GM18873 (cell line): ENCODE results near the gene ADAMTS7.
"Not testable (repeated sequence)": the region's sequence is repeated elsewhere in the genome, so short reads cannot be mapped to it uniquely, and the experiment has no call there.

Source experiments
- ATAC-seq: cut with Tn5 transposase; IDR thresholded peaks from one replicate; pipeline ENCODE4 v1.9.1; 2021; ENCODE audit warnings: mild to moderate bottlenecking, moderate library complexity, moderate number of reproducible peaks; ENCODE audit not compliant: unreplicated experiment, low FRiP score

ADAMTS7 gene

DNA sequence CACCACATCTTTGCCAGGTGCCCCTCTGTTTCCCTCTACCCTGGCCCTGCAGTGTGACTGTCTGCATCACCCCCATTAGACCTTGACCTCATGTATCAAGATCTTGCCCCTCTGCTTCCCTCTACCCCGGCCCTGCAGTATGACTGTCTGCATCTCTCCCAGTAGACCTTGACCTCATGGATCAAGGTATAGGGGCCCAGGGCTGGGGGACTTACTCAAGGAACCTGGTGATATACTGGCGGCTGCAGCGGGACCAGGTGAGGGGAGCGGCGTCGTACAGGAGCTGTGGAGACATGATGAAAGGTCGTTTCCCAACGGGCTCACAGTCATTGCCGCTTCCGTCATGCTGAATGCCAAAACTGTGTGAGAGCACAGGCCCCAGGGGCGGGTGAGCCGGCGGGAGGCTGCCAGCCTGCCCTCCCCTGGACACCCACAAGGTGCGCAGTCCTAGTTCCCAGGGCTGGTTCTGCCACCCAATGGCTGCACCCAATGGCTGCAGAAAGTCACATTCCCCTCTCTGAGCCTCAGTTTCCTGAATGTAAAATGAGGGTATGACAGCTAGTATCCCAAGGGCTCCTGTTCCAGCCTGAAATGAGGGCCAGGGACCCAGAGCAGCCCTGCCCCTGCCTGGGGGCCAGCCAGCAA is 23.1 kb downstream of the ADAMTS7 start:
- ATAC-seq: no peak

GRCh38 chr15:78782402-78782801 is 28.9 kb downstream of the ADAMTS7 start:
- ATAC-seq: not testable (repeated sequence)

DNA sequence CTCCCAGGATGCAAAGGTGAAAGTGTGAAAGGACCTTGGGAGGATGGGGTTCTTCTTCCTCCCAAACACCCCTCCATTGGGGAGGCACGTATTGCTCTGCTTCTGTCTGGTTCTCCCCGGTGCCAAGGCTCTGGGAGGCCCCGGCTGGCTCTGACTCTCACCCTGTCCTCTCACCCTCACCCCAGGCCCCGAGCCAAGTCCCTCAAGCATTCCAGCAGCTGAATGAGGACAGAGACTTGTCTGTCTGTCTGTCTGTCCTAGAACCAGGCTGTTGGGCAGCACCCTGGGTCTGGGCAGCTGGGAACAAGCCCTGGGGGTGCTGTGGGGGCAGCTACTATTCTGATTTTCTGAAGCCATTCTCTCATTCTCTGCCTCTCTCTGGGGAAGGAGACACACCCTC is 29.9 kb downstream of the ADAMTS7 start:
- not testable (repeated sequence) for ATAC-seq

- ATAC-seq: not testable (repeated sequence)
Observed at GRCh38 chr15:78779975-78780374, 31.3 kb downstream of the ADAMTS7 start.

DNA sequence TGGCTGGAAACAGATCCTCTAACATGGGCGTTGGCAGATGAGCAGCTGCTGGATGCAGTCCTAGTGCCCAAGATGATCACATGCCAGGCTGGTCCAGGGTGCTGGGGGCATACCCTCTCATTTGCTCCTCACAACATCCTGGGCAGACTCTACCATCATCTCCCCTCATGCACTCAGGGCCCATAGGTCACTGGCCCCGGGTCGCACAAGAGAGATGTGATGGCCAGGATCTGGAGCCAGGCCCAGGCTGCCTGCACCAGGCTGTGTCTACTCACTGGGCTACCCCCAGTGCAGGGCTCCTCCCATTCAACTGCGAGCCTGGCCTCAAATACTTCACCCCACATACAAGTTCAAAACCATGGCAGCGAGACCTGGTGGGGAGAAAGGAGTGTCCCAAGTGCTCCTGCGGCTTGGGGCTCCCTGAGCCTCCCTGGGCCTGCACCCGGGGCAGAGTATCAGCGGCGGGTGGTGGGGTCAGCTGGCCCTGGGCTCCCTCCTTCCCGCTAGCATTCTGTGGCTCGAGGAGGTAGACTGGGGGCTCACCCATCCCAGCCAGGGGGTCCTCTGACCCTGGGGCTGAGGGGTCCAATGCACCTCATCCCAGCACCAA is 32.0 kb downstream of the ADAMTS7 start:
- ATAC-seq: not testable (repeated sequence)

GRCh38 chr15:78778422-78778821 is 32.8 kb downstream of the ADAMTS7 start:
- no peak for ATAC-seq

GRCh38 chr15:78777953-78778345 is 33.3 kb downstream of the ADAMTS7 start:
- ATAC-seq: not testable (repeated sequence)

- ATAC-seq: not testable (repeated sequence)
Observed at GRCh38 chr15:78777290-78777952, 33.8 kb downstream of the ADAMTS7 start.

DNA sequence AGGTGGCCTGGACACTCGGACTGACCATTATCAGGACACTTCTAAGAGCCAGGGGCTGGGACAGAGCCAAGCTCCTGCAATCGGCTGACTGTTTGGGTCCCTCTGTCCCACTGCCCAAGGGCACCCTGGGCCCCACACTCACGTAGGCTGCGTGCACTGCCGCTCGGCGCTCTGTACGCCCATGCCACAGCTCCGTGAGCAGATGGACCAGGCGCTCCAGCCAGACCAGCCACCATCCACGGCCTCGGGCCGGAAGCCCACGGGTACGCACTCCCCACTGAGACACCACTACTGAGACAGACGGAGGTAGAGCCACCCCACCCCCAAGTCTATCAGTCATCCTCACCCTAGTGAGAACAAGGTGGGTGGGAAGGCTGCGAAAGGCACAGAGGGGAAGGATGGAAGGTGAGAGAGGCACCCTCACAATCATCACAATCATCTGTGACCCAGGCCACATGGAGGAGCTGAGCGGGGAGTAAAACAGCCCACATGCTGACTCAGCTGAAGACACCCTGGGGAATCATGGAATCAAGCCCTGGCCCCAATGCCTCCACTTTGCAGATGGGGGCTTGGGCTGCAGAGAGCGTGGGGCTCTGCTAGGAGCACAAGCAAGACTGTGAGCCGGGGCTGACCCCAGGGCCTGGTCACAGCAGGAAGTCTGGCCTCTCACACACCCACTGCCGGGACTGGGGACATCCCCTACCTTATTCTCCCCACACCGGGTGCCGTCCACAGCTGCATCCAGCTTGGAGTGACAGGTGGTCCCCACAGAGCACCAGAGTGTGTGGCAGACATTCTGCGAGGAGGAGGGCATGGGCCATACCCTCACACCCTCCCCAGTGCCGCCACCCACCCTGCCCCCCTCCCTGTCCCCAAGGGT is 35.0 kb downstream of the ADAMTS7 start:
- ATAC-seq: not testable (repeated sequence)

DNA sequence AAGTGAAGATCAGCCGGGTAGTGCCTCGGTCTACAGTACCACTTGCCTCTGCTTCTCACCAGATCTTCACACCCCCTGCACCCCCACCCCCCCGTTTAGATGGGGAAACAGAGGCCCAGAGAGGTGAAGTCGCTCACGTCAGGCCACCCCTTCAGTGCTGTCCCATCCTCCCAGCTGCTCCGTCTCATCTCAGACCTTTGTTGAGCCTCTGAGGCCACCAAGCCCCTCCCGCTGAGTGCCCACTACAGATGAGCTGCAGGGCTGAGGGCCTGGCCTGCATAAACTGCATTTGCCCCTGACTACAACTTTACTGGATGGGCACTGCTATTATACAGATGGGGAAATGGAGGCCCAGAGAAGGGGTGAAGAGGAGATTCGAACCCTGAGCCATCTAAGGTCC is 35.8 kb downstream of the ADAMTS7 start:
- ATAC-seq: no peak

GRCh38 chr15:78774451-78774990 is 36.7 kb downstream of the ADAMTS7 start:
- ATAC-seq: not testable (repeated sequence)

DNA sequence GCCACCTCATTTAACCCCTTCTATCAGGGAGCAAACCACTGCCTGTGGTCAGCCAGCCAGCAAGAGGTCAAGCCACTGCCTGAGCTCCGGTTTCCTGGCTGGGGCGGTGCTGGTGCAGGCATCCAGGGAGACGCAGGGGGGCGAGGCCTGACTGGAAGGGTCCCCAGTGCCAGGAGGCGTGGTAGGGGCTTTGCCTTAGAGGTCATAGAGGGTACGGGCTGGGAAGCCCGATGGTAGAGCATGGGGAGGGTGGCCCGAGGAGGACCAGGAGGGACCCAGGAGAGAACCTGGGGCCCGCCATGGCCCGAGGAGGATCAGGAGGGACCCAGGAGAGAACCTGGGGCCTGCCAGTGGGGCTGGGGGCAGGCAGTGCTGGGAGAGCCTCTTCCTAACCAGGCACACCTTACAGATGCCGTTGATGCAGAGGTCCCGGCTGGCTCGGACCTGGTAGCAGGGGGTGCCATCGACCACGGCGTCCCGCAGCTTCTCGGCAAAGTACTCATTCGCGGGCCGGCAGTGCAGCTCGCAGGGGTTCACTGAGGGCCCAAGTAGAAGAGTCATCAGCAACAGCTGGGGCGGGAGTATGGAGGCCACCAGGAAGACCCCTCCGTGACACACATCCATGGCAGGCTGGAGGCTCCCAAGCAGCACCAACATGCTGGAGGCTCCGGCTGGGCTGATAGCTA is 37.4 kb downstream of the ADAMTS7 start:
- not testable (repeated sequence) for ATAC-seq

GRCh38 chr15:78772738-78773137 is 38.5 kb downstream of the ADAMTS7 start:
- ATAC-seq: no peak

GRCh38 chr15:78771436-78772000 is 39.7 kb downstream of the ADAMTS7 start:
- not testable (repeated sequence) for ATAC-seq

DNA sequence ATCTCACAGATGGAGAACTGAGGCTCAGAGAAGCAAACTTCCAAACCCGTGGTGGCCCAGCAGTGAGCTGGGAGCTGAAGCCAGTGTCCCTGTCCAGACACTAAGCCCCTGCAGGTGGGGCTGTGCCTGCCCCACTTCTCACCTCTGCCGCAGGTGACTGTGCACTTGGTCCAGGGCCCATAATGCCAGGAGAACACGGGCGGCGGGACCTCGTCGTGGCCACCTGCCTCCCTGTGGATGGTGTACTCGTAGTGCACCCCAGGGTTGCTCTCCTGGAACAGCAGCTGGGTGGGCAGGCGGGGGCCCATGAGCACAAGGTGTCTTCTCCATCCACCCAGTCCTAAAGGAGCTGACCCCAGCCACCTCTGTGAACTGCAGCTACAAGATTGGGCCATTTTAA is 40.2 kb downstream of the ADAMTS7 start:
- not testable (repeated sequence) for ATAC-seq

DNA sequence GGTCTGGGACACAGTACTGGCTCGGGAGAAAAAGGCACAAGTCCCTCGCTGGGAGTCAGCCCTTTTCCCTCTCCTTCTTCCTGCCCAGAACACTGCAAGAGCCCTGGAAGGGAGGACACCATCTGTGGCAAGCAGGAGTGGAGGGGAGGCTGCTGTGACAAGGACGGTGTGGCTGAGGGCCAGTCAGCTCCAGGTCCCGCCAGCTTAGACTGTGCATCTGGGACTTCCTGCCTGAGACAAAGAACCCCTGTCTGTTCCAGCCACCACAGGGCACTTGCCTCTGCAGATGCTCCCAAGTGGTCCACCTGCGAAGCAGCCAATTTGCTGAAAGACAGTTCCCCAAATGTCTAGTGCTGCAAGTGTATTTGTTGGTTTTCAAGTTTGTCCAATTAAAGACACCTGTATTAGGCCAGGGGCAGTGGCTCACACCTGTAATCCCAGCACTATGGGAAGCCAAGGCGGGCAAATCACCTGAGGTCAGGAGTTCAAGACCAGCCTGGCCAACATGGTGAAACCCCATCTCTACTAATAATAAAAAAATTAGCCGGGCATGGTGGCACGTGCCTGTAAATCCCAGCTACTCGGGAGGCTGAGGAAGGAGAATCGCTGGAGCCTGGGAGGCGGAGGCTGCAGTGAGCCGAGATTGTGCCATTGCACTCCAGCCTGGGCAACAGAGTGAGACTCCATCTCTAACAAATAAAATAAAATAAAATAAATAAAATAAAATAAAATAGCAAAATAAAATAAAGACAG is 41.6 kb downstream of the ADAMTS7 start:
- not testable (repeated sequence) for ATAC-seq

DNA sequence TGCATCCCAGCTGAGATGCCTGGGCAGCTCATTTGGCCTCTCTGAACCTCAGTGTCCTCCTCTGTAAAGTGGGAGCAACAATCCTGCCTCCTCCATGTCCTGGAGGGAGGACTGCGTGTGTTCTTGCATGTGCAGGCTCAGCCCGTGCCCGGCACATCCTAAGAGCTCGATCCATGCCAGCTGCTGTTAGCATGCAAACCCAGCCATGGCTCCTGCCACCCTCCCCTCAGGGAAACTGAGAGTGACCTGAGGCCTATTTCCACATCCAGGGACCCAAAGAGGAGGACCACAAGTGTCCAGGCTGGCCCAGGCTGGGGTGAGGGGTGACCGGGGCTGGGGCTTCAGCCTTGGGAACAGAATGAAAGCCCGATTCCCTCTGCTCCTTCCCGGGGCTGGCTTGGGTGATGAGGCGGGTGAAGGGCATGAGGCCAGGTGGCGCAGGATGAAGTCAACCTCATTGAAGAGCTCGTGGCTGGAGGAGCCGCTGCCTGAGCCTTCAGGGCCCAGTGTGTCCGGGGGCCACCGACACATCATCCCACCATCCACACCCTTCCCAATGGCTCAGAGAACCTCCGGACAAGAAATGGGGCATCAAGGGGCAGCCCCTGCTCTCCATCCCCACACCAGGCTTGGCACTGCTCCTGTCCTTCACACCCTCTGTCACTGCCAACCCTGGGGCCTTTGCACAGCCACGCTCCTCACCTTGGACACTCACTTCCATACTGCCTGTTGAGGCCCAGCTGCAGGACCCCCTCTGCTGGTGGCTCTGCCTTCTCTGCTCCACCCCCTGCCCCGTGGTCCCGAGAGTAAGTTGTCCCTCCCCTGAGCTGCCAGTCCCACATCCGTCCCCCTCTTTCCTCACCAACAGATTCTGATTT is 42.5 kb downstream of the ADAMTS7 start:
- no peak for ATAC-seq

DNA sequence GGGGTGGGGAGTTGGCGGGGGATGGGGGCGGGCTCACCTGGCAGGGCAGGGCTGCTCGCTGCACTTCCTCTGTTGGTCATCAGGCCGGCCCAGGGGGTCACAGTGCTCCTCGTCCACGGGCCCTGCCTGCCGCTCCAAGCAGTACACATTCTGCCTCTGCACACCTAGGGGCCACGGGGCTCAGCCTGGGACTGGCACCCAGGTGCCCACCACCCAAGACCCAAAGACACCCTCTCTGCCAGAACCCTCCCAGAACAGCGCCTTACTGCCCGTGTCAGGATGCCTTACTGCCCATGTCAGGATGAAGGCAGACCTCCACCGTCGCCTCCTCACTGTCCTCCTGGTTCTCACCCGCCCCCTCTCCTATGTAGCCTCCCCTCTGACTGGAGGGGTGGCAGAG is 43.2 kb downstream of the ADAMTS7 start:
- ATAC-seq: no peak
